NCI-H1092 (cell line): ENCODE results near the gene PLXNA2.
A peak's percentile ranks its signal among the peaks of the same experiment; 100 is the strongest.

Source experiments
- DNase-seq: peaks from one replicate; lab custom pipeline; 2025; lab: John Stamatoyannopoulos, UW

PLXNA2 gene

GRCh38 chr1:208243967-208244916 lies at the start of gene PLXNA2:
Gene PLXNA2, minus strand, starts transcription at chr1:208244384. Its CDS starts 26,462 bp downstream, at chr1:208217922.
- DNase-seq, result peak; percentile 57

- no peak for DNase-seq
Measured at GRCh38 chr1:208292908-208293307, 48.7 kb upstream of the PLXNA2 start.

- no peak for DNase-seq
Measured at GRCh38 chr1:208291923-208292711, 47.9 kb upstream of the PLXNA2 start.

DNA sequence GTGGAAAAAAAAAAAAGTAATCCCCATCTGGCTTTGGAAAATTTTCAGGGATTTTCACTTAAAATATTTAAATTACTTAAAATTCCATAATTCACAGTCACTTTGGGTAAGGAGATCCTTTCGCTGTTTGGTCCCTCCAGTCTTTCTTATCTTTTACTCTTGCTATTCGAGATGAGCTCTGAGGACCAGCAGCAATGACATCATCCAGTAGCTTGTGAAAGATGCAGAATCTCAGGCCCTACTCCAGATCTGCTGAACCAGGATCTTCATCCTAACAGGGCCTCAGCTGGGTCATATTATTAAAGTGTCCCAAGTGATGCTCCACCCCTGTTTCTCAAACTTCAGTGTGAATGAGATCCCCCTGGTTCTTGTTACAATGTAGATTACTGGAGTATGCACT lies 46.9 kb upstream of the PLXNA2 start:
- no peak for DNase-seq

GRCh38 chr1:208289716-208290115 lies 45.5 kb upstream of the PLXNA2 start:
- DNase-seq, result no peak

- no peak for DNase-seq
Measured at GRCh38 chr1:208288495-208288894, 44.3 kb upstream of the PLXNA2 start.

- DNase-seq, result no peak
Measured at GRCh38 chr1:208280681-208281450, 36.7 kb upstream of the PLXNA2 start.

DNA sequence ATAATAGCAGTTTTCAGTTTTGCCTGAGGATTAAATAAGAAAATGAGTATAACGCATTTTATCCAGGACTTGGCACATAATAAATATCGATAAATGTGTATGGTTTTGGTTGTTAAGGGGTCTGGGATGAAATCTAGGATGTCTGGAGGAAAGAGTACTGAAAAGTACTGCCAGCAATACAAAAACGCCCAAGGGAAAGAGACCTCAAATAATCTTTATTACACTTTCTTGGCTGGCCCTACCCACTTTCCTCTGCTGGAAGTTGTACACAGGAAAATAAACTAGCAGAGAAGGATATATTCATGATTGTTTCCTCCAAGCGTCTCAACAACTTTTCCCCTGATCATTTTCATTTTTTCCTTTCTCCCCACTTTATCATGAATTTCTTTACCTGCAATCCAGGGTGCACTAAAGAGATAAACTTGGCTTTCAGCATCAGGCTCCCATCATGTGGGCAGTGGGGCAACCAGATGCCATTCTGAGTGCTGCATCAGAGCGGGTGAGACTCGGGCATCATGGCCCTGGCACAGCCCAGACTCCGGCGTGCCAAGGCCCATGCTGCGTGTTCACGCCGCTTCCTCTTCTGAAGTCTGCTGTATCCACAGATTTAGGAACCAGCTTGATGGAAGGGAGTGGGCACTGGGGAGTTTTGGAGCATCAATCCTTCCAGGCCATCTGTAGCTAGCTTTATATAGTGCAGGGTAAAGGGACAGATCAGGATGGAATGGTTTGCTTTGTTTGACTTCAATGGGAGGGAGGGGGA lies 35.8 kb upstream of the PLXNA2 start:
- DNase-seq, result no peak

DNA sequence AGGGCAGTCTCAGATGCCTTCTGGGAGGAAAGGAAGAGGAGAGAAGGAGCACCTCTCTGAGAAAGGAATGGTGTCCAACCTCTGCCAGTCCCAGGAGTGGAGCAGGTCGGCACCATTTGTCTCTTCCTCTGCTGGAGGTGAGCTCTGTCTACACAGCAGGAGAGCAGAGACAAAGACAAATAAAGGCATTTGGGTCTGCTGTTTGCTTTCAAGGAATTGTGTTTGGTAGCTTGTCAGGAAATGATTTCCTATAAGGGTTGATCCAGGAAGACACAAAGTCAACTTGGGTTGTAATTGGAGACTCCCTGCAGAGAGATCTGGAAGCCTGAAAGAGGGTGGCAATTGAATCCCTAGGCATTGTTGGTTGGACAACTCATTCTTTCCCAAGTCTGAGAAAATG lies 34.5 kb upstream of the PLXNA2 start:
- no peak for DNase-seq

DNA sequence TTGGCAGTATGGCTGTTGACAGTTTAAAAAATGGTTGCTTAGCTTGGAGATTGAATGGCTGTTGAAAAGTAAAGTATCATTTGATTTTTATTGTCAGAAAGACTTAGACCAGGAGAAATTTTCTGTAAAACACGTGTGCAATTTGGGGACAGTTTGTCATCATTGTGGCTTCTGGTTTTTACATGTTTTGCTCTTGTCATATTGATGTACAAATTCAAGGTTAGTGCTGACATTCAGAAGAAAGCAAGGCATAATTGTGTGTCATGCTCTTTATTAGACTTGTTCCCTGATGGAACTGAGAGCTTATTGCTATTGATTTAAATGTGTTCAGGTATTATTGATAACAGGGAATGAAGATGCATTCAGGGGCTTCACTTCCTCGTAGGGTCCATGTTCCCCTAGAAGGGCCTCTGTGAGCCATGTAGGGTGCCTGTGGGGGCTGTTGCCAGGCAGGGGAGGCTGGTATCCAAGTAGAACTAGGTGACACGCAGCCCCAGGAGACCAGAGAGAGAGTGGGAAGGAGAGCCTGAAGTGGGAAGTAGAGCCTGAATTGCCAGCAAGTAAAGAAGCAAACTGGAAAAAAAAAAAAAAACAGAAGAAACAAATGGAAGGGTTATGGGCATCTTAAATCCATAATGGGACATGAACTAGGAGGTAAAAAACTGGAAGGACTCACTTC lies 32.7 kb upstream of the PLXNA2 start:
- DNase-seq, result no peak

DNA sequence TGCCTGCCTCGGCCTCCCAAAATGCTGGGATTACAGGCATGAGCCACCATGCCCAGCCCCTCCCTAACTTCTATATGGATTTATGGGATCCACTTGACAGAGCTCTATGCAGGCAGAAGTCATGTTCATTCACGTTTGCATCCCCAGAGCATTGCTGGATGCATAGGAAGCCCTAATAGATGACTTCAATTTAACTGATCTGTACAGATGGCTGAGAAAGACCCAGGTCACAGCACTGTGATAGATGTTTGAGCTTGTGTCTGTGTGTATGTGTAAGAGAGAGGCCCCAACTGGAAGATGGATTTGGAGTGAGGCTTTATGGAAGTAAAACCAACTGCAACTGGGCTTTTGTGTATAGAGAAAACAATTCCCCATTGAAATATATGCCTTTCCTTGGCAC lies 30.9 kb upstream of the PLXNA2 start:
- no peak for DNase-seq

GRCh38 chr1:208273386-208274017 lies 29.3 kb upstream of the PLXNA2 start:
- no peak for DNase-seq

DNA sequence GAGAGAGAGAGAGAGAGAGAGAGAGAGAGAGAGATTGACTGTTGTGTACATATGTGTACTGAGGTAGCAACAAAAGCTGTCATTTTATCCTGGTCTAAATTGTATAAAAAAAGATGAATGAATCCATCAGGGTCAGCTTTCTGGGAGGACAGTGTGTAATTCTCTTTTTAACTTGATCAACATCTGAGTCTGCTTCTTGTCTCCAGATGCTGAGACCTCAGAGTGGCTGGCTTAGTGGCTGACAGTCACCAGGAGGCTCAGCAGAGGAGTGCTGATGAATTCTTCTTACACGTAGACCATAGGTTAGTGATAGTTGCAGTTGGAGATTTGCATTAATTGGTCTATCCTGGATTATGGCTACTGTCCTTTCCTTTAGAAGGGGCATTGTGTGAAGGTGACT lies 28.5 kb upstream of the PLXNA2 start:
- no peak for DNase-seq

GRCh38 chr1:208272311-208272710 lies 28.1 kb upstream of the PLXNA2 start:
- no peak for DNase-seq

- no peak for DNase-seq
Measured at GRCh38 chr1:208271236-208271635, 27.1 kb upstream of the PLXNA2 start.

GRCh38 chr1:208270651-208271141 lies 26.5 kb upstream of the PLXNA2 start:
- DNase-seq, result no peak

- no peak for DNase-seq
Measured at GRCh38 chr1:208269338-208269666, 25.1 kb upstream of the PLXNA2 start.

DNA sequence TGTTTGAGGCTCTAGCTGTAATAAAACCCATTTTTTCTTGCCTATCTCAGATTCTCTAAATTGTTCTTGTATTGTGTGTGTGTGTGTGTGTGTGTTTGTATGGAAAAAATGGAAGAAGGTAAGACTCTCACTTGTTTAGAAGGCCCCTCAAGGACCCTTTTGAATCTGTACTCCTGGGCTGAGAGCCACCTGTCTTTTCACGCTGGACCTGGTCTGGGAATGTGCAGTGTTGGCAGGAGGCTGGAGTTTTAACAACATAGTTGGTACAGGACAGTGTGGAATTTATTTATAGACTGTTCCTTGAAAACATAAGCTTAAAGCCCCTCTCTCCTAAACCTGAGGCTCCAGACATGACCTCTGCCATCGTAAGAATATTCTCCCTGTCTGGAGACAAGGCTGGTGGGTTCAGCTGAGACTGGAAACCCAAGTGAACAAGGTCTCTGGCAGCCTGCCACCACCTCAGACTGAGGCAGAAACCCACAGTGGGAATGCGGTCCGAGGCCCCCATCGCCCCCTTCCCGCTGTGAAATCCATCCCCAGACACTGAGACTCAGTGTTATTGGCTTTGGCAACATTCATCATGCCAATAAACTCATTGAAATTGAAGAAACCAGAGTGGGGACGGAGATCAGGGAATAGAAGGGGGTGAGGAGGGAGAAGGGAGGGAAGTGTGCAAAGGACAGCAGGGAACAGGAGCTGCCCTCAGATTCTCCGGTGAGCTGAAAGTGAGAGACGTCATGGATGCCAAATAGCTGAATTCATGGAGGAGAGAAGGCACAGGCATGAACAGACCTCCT lies 24.6 kb upstream of the PLXNA2 start:
- no peak for DNase-seq

DNA sequence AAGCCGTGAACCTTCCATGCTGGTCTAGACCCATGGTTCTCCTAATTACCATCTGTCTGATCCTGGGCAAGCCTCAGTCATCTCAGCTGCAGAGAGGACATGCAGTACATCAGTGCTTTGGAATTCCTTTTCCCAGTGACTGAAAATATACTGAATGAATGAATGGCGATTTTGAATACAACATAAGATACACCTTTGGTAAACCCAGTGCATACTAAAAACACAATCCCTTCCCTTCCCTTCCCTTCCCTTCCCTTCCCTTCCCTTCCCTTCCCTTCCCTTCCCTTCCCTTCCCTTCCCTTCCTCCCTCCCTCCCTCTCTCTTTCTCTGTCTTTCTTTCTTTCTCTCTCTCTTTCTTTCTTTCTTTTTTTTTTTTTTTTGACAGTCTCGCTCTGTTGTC lies 21.3 kb upstream of the PLXNA2 start:
- DNase-seq, result no peak

DNA sequence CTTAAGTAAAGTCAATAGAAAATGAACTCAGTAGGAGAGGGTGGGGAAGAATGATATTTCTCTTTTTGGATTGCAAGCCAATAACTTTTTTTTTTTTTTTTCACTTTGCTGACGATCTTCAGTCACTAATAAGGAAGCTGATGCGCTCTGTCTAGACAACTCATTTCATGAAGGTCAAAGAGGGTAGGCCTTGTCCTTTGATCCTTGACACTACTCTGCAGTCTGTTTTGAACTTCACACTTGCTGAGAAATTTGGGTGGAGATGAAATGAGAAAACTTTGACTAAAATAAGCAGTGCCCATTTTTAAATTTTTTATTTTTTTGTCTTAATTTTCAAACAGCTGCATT lies 20.9 kb upstream of the PLXNA2 start:
- DNase-seq, result no peak
